GM18505 (cell line): ENCODE measurements around the gene DOC2A.

Experiments
- ATAC-seq: cut with Tn5 transposase; IDR thresholded peaks from one replicate; pipeline ENCODE4 v1.9.1; 2021; ENCODE audit not compliant: unreplicated experiment
- POLR2A ChIP-seq: IDR thresholded peaks from 4 replicates; pipeline ENCODE4 v1.6.1; 2011; ENCODE audit warnings: borderline replicate concordance; ENCODE audit not compliant: insufficient read depth, insufficient read length; ENCODE audit errors: extremely low read depth

The DOC2A gene

GRCh38 chr16:29993191-29993902 is 17.5 kb downstream of the DOC2A start:
- ATAC-seq, result no peak
- TF ChIP-seq POLR2A, result no peak

DNA sequence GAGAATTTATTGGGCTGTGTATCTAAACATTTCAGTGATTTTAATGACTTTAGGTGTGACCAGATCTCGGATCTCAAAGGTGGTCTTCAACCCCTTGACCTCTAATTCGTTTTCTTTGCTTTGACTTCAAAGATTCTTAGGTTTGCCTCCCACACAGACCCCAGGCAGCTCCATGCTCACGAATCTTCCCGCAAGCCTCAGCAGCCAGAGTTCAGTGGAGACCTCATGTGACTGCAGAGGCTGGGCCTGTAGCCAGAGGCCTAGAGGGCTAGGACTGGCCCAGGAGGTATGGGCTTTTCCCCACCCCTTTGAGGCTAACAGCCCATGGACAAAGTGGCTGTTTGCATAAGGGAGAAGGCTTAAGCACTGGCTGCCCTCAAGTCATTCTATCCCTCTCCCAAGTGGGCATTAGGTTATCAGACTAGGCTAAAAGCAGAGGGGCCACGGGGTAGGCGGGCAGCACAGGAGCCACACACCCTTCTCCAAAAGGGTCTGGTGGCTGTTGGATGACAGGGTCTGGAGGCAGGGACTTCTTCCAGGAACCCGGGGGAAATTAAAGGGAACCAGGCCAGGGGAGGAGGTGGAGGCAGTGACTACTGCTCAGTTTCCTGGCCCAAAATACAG is 18.4 kb downstream of the DOC2A start:
- no peak for TF ChIP-seq POLR2A
- ATAC-seq, result no peak

DNA sequence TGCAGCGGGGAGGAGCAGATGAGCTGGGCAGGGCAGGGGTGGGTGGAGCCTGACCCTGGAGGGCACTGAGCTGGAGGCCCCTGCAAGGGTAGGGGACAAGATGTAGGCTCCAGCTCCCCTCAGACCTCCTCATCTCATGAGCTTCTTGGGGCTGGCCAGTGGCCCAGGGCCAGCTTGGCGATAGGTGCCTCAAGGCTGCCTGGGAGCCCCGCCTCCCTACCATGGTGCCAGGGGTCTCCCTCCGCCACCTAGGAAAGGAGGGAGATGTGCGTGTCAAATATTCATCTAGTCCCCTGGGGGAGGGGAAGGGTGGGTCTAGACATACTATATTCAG is 19.3 kb downstream of the DOC2A start:
- TF ChIP-seq POLR2A, result no peak
- no peak for ATAC-seq

- ATAC-seq, result no peak
- TF ChIP-seq POLR2A, result no peak
These were observed 19.8 kb downstream of the DOC2A start for GRCh38 chr16:29990883-29991570.

DNA sequence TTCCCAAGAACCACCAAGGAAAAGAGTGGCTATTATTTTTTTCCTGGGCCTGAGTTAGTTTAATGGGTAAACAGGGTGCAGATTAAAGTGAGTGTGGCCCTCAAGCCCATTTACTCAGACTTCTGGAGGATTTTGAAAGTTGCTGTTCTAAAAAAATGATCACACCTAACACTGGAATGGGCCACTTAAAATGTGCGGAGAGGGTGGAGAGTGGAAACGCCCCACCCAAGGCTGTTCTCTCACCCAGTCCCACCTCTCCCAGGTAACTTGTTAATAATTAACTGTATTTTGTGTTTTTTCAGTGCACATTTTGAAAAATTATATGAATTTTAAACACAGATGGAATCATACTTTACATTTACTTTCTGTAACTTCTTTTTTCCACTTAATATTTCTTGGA is 20.8 kb downstream of the DOC2A start:
- TF ChIP-seq POLR2A, result no peak
- ATAC-seq, result no peak

GRCh38 chr16:29989111-29989858 is 21.5 kb downstream of the DOC2A start:
- no peak for ATAC-seq
- no peak for TF ChIP-seq POLR2A

- TF ChIP-seq POLR2A, result no peak
- no peak for ATAC-seq
These were observed 22.3 kb downstream of the DOC2A start for GRCh38 chr16:29988346-29989075.

- no peak for ATAC-seq
These were observed 23.3 kb downstream of the DOC2A start for GRCh38 chr16:29987371-29988085.

GRCh38 chr16:29986931-29987330 is 23.9 kb downstream of the DOC2A start:
- no peak for TF ChIP-seq POLR2A
- ATAC-seq, result no peak

More at GRCh38 chr16:29987371-29988085, 23.3 kb downstream of the DOC2A start:
- no peak for TF ChIP-seq POLR2A

DNA sequence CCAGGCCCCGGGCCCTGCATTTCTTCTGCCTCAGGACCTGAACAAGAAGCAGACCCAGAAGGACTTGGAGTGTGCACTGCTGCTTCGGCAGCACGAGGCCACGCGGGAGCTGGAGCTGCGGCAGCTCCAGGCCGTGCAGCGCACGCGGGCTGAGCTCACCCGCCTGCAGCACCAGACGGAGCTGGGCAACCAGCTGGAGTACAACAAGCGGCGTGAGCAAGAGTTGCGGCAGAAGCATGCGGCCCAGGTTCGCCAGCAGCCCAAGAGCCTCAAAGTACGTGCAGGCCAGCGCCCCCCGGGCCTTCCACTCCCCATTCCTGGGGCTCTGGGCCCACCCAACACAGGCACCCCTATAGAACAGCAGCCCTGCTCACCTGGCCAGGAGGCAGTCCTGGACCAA is 24.6 kb downstream of the DOC2A start:
- TF ChIP-seq POLR2A, result no peak

DNA sequence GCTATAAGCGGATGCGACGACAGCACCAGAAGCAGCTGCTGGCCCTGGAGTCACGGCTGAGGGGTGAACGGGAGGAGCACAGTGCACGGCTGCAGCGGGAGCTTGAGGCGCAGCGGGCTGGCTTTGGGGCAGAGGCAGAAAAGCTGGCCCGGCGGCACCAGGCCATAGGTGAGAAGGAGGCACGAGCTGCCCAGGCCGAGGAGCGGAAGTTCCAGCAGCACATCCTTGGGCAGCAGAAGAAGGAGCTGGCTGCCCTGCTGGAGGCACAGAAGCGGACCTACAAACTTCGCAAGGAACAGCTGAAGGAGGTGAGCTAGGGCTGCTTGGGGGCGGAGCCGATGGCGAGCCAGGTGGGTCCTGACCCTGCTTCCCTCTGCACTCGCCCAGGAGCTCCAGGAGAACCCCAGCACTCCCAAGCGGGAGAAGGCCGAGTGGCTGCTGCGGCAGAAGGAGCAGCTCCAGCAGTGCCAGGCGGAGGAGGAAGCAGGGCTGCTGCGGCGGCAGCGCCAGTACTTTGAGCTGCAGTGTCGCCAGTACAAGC is 25.5 kb downstream of the DOC2A start:
- ATAC-seq, result no peak
- TF ChIP-seq POLR2A, result no peak

More for the DNA sequence above, 24.6 kb downstream of the DOC2A start:
- no peak for ATAC-seq

DNA sequence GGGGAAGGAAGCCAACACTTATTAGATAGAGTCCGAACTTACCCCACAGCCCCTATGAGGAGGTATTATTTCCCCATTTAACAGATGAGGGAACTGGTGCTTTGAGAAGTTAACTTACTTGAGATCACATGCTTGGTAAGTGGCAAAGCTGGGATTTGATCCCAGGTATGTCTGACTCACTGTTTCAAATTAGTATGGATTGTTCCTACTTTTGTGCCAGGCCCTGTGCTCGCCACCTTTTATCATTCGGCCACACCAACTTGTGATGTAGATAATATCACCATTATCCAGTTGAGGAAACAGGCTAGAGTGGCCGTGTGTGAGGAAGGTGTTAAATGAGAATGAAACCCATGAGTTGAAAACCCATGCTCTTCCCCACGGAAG is 26.1 kb downstream of the DOC2A start:
- ATAC-seq, result no peak
- TF ChIP-seq POLR2A, result no peak
